PFSK-1 (cell line): ENCODE measurements around the gene STAP2.

Experiments
- FOXP2 ChIP-seq: optimal IDR thresholded peaks from 2 replicates; pipeline ENCODE3; 2011; ENCODE audit warnings: borderline replicate concordance, control low read depth, inconsistent platforms; ENCODE audit not compliant: insufficient read depth; ENCODE audit errors: extremely low read length, extremely low read depth
- POLR2AphosphoS5 ChIP-seq: IDR thresholded peaks from 2 replicates; pipeline ENCODE4 v1.6.1; 2012; ENCODE audit warnings: low read depth, mild to moderate bottlenecking, control low read depth, low read length, moderate library complexity
- SIN3A ChIP-seq: IDR thresholded peaks from 2 replicates; pipeline ENCODE4 v1.6.1; 2012; ENCODE audit warnings: mild to moderate bottlenecking, low read length, moderate library complexity, borderline replicate concordance; ENCODE audit not compliant: insufficient read depth
- TAF1 ChIP-seq: IDR thresholded peaks from 2 replicates; pipeline ENCODE4 v1.6.1; 2012; ENCODE audit warnings: low read length, control low read depth, borderline replicate concordance; ENCODE audit not compliant: insufficient read depth
- TF ChIP-seq, protein P1 (sequence below), 2 experiments: IDR thresholded peaks; 2 replicates each; pipeline versions ENCODE4 v1.6.1 to v1.8.0; 2011 to 2012; ENCODE audit warnings: low read depth in 2 of 2, low read length in 2 of 2, control low read depth in 1 of 2, inconsistent platforms in 1 of 2, mild to moderate bottlenecking in 1 of 2, moderate library complexity in 1 of 2; ENCODE audit not compliant: insufficient read depth in 1 of 2

DNA sequence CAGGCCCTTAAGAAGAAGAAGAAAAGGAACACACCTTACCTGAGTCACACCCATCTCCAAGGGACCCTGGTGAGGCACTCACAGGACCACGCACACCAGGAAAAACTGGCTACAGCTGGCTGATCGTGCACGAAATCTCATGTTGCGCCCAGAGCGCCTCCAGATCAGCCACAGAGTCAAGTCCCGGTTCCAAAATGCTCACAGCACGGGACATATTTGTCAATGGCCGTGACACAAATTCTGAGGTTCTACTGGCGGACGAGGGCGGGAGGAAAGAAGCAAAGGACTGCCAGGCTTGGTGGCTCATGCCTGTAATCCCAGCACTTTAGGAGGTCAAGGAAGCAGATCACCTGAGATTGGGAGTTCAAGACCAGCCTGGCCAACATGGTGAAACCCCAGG, 40.3 kb upstream of the STAP2 start:
- TF ChIP-seq SIN3A (no peak), POLR2AphosphoS5 (no peak), TAF1 (no peak), FOXP2 (no peak)
- TF ChIP-seq, protein P1, sequence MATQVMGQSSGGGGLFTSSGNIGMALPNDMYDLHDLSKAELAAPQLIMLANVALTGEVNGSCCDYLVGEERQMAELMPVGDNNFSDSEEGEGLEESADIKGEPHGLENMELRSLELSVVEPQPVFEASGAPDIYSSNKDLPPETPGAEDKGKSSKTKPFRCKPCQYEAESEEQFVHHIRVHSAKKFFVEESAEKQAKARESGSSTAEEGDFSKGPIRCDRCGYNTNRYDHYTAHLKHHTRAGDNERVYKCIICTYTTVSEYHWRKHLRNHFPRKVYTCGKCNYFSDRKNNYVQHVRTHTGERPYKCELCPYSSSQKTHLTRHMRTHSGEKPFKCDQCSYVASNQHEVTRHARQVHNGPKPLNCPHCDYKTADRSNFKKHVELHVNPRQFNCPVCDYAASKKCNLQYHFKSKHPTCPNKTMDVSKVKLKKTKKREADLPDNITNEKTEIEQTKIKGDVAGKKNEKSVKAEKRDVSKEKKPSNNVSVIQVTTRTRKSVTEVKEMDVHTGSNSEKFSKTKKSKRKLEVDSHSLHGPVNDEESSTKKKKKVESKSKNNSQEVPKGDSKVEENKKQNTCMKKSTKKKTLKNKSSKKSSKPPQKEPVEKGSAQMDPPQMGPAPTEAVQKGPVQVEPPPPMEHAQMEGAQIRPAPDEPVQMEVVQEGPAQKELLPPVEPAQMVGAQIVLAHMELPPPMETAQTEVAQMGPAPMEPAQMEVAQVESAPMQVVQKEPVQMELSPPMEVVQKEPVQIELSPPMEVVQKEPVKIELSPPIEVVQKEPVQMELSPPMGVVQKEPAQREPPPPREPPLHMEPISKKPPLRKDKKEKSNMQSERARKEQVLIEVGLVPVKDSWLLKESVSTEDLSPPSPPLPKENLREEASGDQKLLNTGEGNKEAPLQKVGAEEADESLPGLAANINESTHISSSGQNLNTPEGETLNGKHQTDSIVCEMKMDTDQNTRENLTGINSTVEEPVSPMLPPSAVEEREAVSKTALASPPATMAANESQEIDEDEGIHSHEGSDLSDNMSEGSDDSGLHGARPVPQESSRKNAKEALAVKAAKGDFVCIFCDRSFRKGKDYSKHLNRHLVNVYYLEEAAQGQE (IDR thresholded peaks at IDR 0.05; ENCODE audit: insufficient read depth in 1 of 2, low read depth in 2 of 2, low read length in 2 of 2): no peak
